Measurements from ENCODE around the gene TRIP13. TPM values are rescaled to one million over a fixed set of nuclear protein-coding genes. Genes with fewer than 3 reads are reported as not detected.

The TRIP13 gene
- total RNA-seq, 1 experiment from 2014 or later, result 42.6 TPM

DNA sequence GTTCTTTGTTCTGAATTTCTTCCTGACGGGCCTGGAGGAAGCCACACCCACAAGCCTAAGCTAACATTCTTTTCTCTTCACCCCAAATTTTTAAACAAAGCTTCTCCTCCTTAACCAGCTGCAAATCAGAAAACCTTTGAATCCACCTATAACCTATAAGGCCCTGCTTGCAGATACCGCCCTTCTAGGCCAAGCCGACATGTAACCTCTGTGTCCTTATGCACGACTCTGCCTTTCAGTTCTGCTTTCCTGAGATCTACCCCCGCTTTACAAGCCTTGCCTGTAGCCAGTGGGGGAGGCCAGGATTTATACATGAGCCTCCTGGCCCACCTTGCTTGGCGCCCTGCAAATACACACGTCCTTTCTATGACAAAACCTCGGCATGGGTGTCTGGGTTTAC, 19.4 kb upstream of the TRIP13 start:
- Histone ChIP-seq H3K23me2 (ENCODE audit: insufficient read length, low read depth, low read length, poor library complexity, severe bottlenecking) (no peaks in the 10 kb centered on the region), H2BK5ac (ENCODE audit: insufficient read length, low read length) (no peak overlapping the region), H3K18ac (ENCODE audit: insufficient read length, low read depth, low read length) (no peak overlapping the region), H3K23ac (ENCODE audit: insufficient read length, low read depth, low read length) (no peak overlapping the region), H3K14ac (ENCODE audit: insufficient read depth, low read length) (no peak overlapping the region), H2BK120ac (ENCODE audit: low read depth, low read length, poor library complexity, severe bottlenecking) (no peak overlapping the region), H2AK5ac (ENCODE audit: insufficient read length, low read length) (no peak overlapping the region), H3K9me3 (ENCODE audit: control insufficient read depth, low read depth, low read length) (no peaks in the 10 kb centered on the region), H4K5ac (ENCODE audit: insufficient read length, low read depth, low read length) (no peak overlapping the region), H3K4me2 (ENCODE audit: insufficient read depth, insufficient read length, low read length) (no peak overlapping the region), H3K4ac (ENCODE audit: low read depth, low read length) (no peak overlapping the region), H3K9ac (ENCODE audit: extremely low read depth, insufficient read length, low read length) (no peak overlapping the region), H3K79me1 (ENCODE audit: insufficient read depth, low read depth, low read length, poor library complexity, severe bottlenecking) (no peaks in the 10 kb centered on the region), H3K56ac (ENCODE audit: insufficient read length, low read depth, low read length) (no peak overlapping the region), H2BK12ac (ENCODE audit: insufficient read length, low read depth, low read length) (no peak overlapping the region), H3K4me1 (ENCODE audit: insufficient read depth, low read length) (no peaks in the 10 kb centered on the region), H4K91ac (ENCODE audit: insufficient read length, low read depth, low read length) (no peak overlapping the region), H2AFZ (ENCODE audit: low read length) (no peak overlapping the region), H4K20me1 (ENCODE audit: control insufficient read depth, insufficient read depth, insufficient read length) (no peaks in the 10 kb centered on the region), H2BK15ac (ENCODE audit: low read depth, low read length) (no peak overlapping the region), H3K79me2 (ENCODE audit: insufficient read depth, low read length) (no peaks in the 10 kb centered on the region), H2BK20ac (ENCODE audit: low read depth, low read length, poor library complexity, severe bottlenecking) (no peak overlapping the region), H4K8ac (replicated peaks; ENCODE audit: insufficient read length, low read depth, low read length) (no peak overlapping the region), H3T11ph (ENCODE audit: low read length) (no peak overlapping the region), H3K27ac (ENCODE audit: insufficient read length, low read depth, low read length) (no peak overlapping the region), H3K27me3 (ENCODE audit: insufficient read depth, low read length) (no peaks in the 10 kb centered on the region)
- Mint-ChIP-seq H3K4me3 (no peak overlapping the region), H3K27ac (peak overlapping the region in 1 of 3 experiments; percentile 57; a peak in 2 of 7 replicates), H3K4me1 (no peaks in the 10 kb centered on the region), H3K36me3 (ENCODE audit: insufficient read depth in 1 of 3, low read depth in 3 of 3) (peaks cover 55 to 99% (median 95%) of the 10 kb centered on the region in 3 experiments), H3K27me3 (ENCODE audit: low read depth) (no peaks in the 10 kb centered on the region), H3K9me3 (no peaks in the 10 kb centered on the region)
- no CpG with 5 or more reads among the region's 8 CpGs for WGBS (ENCODE audit: extremely low coverage, insufficient read length, low lambda C conversion rate)
- DNase-seq, result no peak
- TF ChIP-seq, protein P1, sequence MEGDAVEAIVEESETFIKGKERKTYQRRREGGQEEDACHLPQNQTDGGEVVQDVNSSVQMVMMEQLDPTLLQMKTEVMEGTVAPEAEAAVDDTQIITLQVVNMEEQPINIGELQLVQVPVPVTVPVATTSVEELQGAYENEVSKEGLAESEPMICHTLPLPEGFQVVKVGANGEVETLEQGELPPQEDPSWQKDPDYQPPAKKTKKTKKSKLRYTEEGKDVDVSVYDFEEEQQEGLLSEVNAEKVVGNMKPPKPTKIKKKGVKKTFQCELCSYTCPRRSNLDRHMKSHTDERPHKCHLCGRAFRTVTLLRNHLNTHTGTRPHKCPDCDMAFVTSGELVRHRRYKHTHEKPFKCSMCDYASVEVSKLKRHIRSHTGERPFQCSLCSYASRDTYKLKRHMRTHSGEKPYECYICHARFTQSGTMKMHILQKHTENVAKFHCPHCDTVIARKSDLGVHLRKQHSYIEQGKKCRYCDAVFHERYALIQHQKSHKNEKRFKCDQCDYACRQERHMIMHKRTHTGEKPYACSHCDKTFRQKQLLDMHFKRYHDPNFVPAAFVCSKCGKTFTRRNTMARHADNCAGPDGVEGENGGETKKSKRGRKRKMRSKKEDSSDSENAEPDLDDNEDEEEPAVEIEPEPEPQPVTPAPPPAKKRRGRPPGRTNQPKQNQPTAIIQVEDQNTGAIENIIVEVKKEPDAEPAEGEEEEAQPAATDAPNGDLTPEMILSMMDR (conservative IDR thresholded peaks at IDR 0.05), result no peak

Data from H9 (cell line).